Endodermal cell (in vitro differentiated cells): Measurements from ENCODE around the gene GAREM1. TPM values are rescaled to one million over a fixed set of nuclear protein-coding genes. Genes with fewer than 3 reads are reported as not detected.
"Not testable (repeated sequence)": the region's sequence is repeated elsewhere in the genome, so short reads cannot be mapped to it uniquely, and the experiment has no call there.

Experiments used
- DNase-seq: peaks from one replicate; pipeline ENCODE4 v3.0.0-alpha.2; 2017
- H3K27ac ChIP-seq: 2 replicates; pipeline ENCODE4 v1.5.1; 2013; ENCODE audit warnings: mild to moderate bottlenecking, low read depth, low read length, moderate library complexity
- H3K27me3 ChIP-seq: 2 replicates; pipeline ENCODE4 v1.6.1; 2013; ENCODE audit warnings: mild to moderate bottlenecking, low read length, moderate library complexity; ENCODE audit not compliant: insufficient read depth, control insufficient read depth, poor library complexity, severe bottlenecking
- H3K36me3 ChIP-seq: 2 replicates; pipeline ENCODE4 v1.7.0; 2013; ENCODE audit warnings: mild to moderate bottlenecking, low read length, moderate library complexity; ENCODE audit not compliant: control insufficient read depth, insufficient read depth
- H3K4me1 ChIP-seq: one replicate; pipeline ENCODE4 v1.7.0; 2013; ENCODE audit warnings: low read length; ENCODE audit not compliant: control insufficient read depth, insufficient read depth
- H3K4me3 ChIP-seq: 2 replicates; pipeline ENCODE4 v1.5.1; 2013; ENCODE audit warnings: mild to moderate bottlenecking, low read length, moderate library complexity
- H3K9ac ChIP-seq: 2 replicates; pipeline ENCODE4 v1.6.1; 2013; ENCODE audit warnings: mild to moderate bottlenecking, low read length, moderate library complexity; ENCODE audit not compliant: poor library complexity, severe bottlenecking; ENCODE audit errors: extremely low read depth
- H3K9me3 ChIP-seq: 2 replicates; pipeline ENCODE4 v1.6.1; 2013; ENCODE audit warnings: mild to moderate bottlenecking, low read length, moderate library complexity; ENCODE audit not compliant: control insufficient read depth
- H3K27ac Mint-ChIP-seq: 2 replicates; pipeline ENCODE4 v1.8.0; 2020; ENCODE audit warnings: mixed read lengths
- H3K27me3 Mint-ChIP-seq: 2 replicates; pipeline ENCODE4 v1.8.0; 2021; ENCODE audit warnings: mild to moderate bottlenecking, mixed read lengths; ENCODE audit not compliant: insufficient read depth
- H3K36me3 Mint-ChIP-seq: 2 replicates; pipeline ENCODE4 v1.8.0; 2020; ENCODE audit warnings: low read depth, mixed read lengths
- H3K4me1 Mint-ChIP-seq: 2 replicates; pipeline ENCODE4 v1.8.0; 2020; ENCODE audit warnings: mixed read lengths
- H3K4me3 Mint-ChIP-seq: 2 replicates; pipeline ENCODE4 v1.8.0; 2020; ENCODE audit warnings: mild to moderate bottlenecking, moderate library complexity, mixed read lengths
- H3K9me3 Mint-ChIP-seq: 2 replicates; pipeline ENCODE4 v1.8.0; 2020; ENCODE audit warnings: mild to moderate bottlenecking, mixed read lengths
- CTCF ChIP-seq: fragments of 200-600 bp; sonication (generic); conservative IDR thresholded peaks from 2 replicates; pipeline ENCODE4 v1.5.0; 2021; ENCODE audit warnings: antibody characterized with exemption, mild to moderate bottlenecking
- WGBS, 2 experiments: methylation state at CpG; one replicate each; pipeline versions ENCODE4 v1.1.5 to v1.1.7; 2013; ENCODE audit warnings: missing lambda C conversion rate in 2 of 2, mixed read lengths in 1 of 2; ENCODE audit not compliant: insufficient coverage in 1 of 2, insufficient read length in 1 of 2; 5-methylcytosine and 5-hydroxymethylcytosine counted together
- total RNA-seq, 2 donors: library from RNA; stranded (reverse); fragmentation: NEBNext Ultra II Directional in 1 of 2; extraction: Animal tissue kit (Norgen Biotek cat#: 25700) in 1 of 2; gene quantifications; 2 replicates in 1 of 2; 3 replicates in 1 of 2; pipeline ENCODE4 v1.2.1, GENCODE V29; 2021

GAREM1 gene
- total RNA-seq, 2 donors from 2014 or later: 9.2 to 9.4 TPM

- Histone ChIP-seq H3K4me1 (no peaks in the 10 kb centered on the region), H3K4me3 (no peak overlapping the region), H3K9ac (no peak overlapping the region), H3K27ac (no peak overlapping the region), H3K36me3 (no peaks in the 10 kb centered on the region), H3K9me3 (no peaks in the 10 kb centered on the region), H3K27me3 (no peaks in the 10 kb centered on the region)
- DNase-seq: no peak
- Mint-ChIP-seq H3K4me3 (no peak overlapping the region), H3K27me3 (no peaks in the 10 kb centered on the region), H3K36me3 (peaks cover 2% of the 10 kb centered on the region), H3K4me1 (no peaks in the 10 kb centered on the region), H3K9me3 (peaks cover 2% of the 10 kb centered on the region), H3K27ac (no peak overlapping the region)
- whole genome bisulfite sequencing, 2 experiments: 91% methylated on average over 2 of the region's 2 CpGs; no CpG with 5 or more reads in 1 of the 2 experiments
- no peak for TF ChIP-seq CTCF
Observed at GRCh38 chr18:32296851-32297250, 173.8 kb downstream of the GAREM1 start.

GRCh38 chr18:32295604-32296003, 175.1 kb downstream of the GAREM1 start:
- WGBS, 2 experiments: 94 to 96% methylated on average over 3 of the region's 3 CpGs
- Mint-ChIP-seq H3K36me3 (peaks cover 2% of the 10 kb centered on the region), H3K9me3 (peaks cover 3% of the 10 kb centered on the region), H3K4me3 (no peak overlapping the region), H3K27ac (no peak overlapping the region), H3K4me1 (no peaks in the 10 kb centered on the region), H3K27me3 (no peaks in the 10 kb centered on the region)
- H3K36me3 ChIP-seq: no peaks in the 10 kb centered on the region
- H3K4me1 ChIP-seq: no peaks in the 10 kb centered on the region
- no peaks in the 10 kb centered on the region for H3K9me3 ChIP-seq
- DNase-seq: no peak
- H3K27me3 ChIP-seq: no peaks in the 10 kb centered on the region
- H3K9ac ChIP-seq: no peak overlapping the region
- no peak overlapping the region for H3K27ac ChIP-seq
- no peak overlapping the region for H3K4me3 ChIP-seq
- no peak for TF ChIP-seq CTCF

GRCh38 chr18:32293107-32293506, 177.6 kb downstream of the GAREM1 start:
- 92% methylated on average over 2 of the region's 2 CpGs; no CpG with 5 or more reads in 1 of the 2 experiments for WGBS, 2 experiments
- TF ChIP-seq CTCF: no peak
- H3K27ac Mint-ChIP-seq: no peak overlapping the region
- Histone ChIP-seq H3K4me3 (no peak overlapping the region), H3K27me3 (no peaks in the 10 kb centered on the region), H3K4me1 (no peaks in the 10 kb centered on the region), H3K9ac (no peak overlapping the region), H3K36me3 (no peaks in the 10 kb centered on the region), H3K27ac (no peak overlapping the region), H3K9me3 (no peaks in the 10 kb centered on the region)
- DNase-seq: no peak
- no peaks in the 10 kb centered on the region for H3K4me1 Mint-ChIP-seq
- H3K9me3 Mint-ChIP-seq: peaks cover 3% of the 10 kb centered on the region
- no peak overlapping the region for H3K4me3 Mint-ChIP-seq
- H3K36me3 Mint-ChIP-seq: peaks cover 2% of the 10 kb centered on the region
- no peaks in the 10 kb centered on the region for H3K27me3 Mint-ChIP-seq

- WGBS, 2 experiments: 81 to 89% methylated on average over 2 to 3 of the region's 3 CpGs
- H3K4me1 ChIP-seq, H3K27me3 Mint-ChIP-seq, H3K9me3 Mint-ChIP-seq, H3K36me3 ChIP-seq, H3K27ac ChIP-seq, H3K4me1 Mint-ChIP-seq, DNase-seq, H3K27me3 ChIP-seq, H3K4me3 Mint-ChIP-seq, H3K27ac Mint-ChIP-seq, H3K9ac ChIP-seq, H3K4me3 ChIP-seq, H3K9me3 ChIP-seq: not testable (repeated sequence)
- H3K36me3 Mint-ChIP-seq: peaks cover 15% of the 10 kb centered on the region
Observed at GRCh38 chr18:32291623-32292022, 179.1 kb downstream of the GAREM1 start.
